ENCODE measurements around the gene NBL1.

NBL1 gene

GRCh38 chr1:19706136-19706535 is 62.0 kb downstream of the NBL1 start:
- no peak for DNase-seq

Measured in activated CD4-positive, alpha-beta T cell treated with anti-CD3 and anti-CD28 coated beads, Interleukin-2, amount 50 U/mL, for 48 hours (primary cell).